SK-N-SH treated with all-trans-retinoic acid at 6 μM for 48 hours (cell line): ENCODE measurements around the gene RBM4.

Source experiments
- ATAC-seq: fragments of 200-7000 bp; cut with Tn5 transposase; 3 replicates; pipeline ENCODE4 v1.9.1; 2020; ENCODE audit warnings: mild to moderate bottlenecking, moderate library complexity
- ARNTL ChIP-seq: fragments of 450-650 bp; formaldehyde crosslinking; IDR thresholded peaks from 2 replicates; pipeline ENCODE4 v1.5.0; 2020; ENCODE audit warnings: low read depth, mild to moderate bottlenecking, moderate library complexity, borderline replicate concordance
- BACH2 ChIP-seq: fragments of 250-450 bp; sonication (Bioruptor Pico); IDR thresholded peaks from 2 replicates; pipeline ENCODE4 v1.9.0; 2021; ENCODE audit warnings: mild to moderate bottlenecking, borderline replicate concordance
- CREB5 ChIP-seq: fragments of 250-450 bp; sonication (Bioruptor Pico); IDR thresholded peaks from 2 replicates; pipeline ENCODE4 v1.5.1; 2020; ENCODE audit warnings: low read depth, mild to moderate bottlenecking, moderate library complexity
- CSDC2 ChIP-seq: fragments of 250-450 bp; sonication (Bioruptor Pico); IDR thresholded peaks from 2 replicates; pipeline ENCODE4 v1.5.0; 2020; ENCODE audit warnings: mild to moderate bottlenecking, moderate library complexity
- CSRNP3 ChIP-seq: fragments of 250-450 bp; sonication (Bioruptor Pico); IDR thresholded peaks from 2 replicates; pipeline ENCODE4 v1.5.1; 2021; ENCODE audit warnings: mild to moderate bottlenecking, moderate library complexity
- ESRRG ChIP-seq: fragments of 250-450 bp; sonication (Bioruptor Pico); IDR thresholded peaks from 2 replicates; pipeline ENCODE4 v1.6.1; 2021; ENCODE audit warnings: mild to moderate bottlenecking
- GLIS3 ChIP-seq: fragments of 250-450 bp; sonication (Bioruptor Pico); IDR thresholded peaks from 2 replicates; pipeline ENCODE4 v1.5.0; 2020; ENCODE audit warnings: mild to moderate bottlenecking, moderate library complexity
- ISL1 ChIP-seq: fragments of 250-450 bp; sonication (Bioruptor Pico); IDR thresholded peaks from 2 replicates; pipeline ENCODE4 v2.1.2; 2022; ENCODE audit warnings: mild to moderate bottlenecking, moderate library complexity
- PATZ1 ChIP-seq: fragments of 250-450 bp; sonication (Bioruptor Pico); IDR thresholded peaks from 2 replicates; pipeline ENCODE4 v1.8.0; 2020; ENCODE audit warnings: mild to moderate bottlenecking, moderate library complexity, borderline replicate concordance
- POU6F1 ChIP-seq: fragments of 250-450 bp; sonication (Bioruptor Pico); IDR thresholded peaks from 2 replicates; pipeline ENCODE4 v1.8.0; 2021; ENCODE audit warnings: low read depth, mild to moderate bottlenecking, moderate library complexity, borderline replicate concordance
- PPARA ChIP-seq: fragments of 250-450 bp; sonication (Bioruptor Pico); IDR thresholded peaks from 2 replicates; pipeline ENCODE4 v1.5.0; 2020; ENCODE audit warnings: mild to moderate bottlenecking, borderline replicate concordance
- TCF4 ChIP-seq: fragments of 250-450 bp; sonication (Bioruptor Pico); IDR thresholded peaks from 2 replicates; pipeline ENCODE4 v1.8.0; 2021; ENCODE audit warnings: mild to moderate bottlenecking, moderate library complexity, borderline replicate concordance
- TOX ChIP-seq: fragments of 250-450 bp; sonication (Bioruptor Pico); IDR thresholded peaks from 2 replicates; pipeline ENCODE4 v1.8.0; 2021; ENCODE audit warnings: mild to moderate bottlenecking, moderate library complexity, borderline replicate concordance
- TSHZ2 ChIP-seq: fragments of 250-450 bp; sonication (Bioruptor Pico); IDR thresholded peaks from 2 replicates; pipeline ENCODE4 v1.5.0; 2020; ENCODE audit warnings: mild to moderate bottlenecking, moderate library complexity
- ZC3H10 ChIP-seq: fragments of 250-450 bp; sonication (Bioruptor Pico); IDR thresholded peaks from 2 replicates; pipeline ENCODE4 v1.5.1; 2021; ENCODE audit warnings: mild to moderate bottlenecking, moderate library complexity
- ZFP3 ChIP-seq: fragments of 250-450 bp; sonication (Bioruptor Pico); IDR thresholded peaks from 2 replicates; pipeline ENCODE4 v1.5.0; 2020; ENCODE audit warnings: mild to moderate bottlenecking, moderate library complexity
- ZFP30 ChIP-seq: fragments of 450-650 bp; formaldehyde crosslinking; IDR thresholded peaks from 2 replicates; pipeline ENCODE4 v1.5.0; 2022; ENCODE audit warnings: mild to moderate bottlenecking, moderate library complexity
- ZNF565 ChIP-seq: fragments of 450-650 bp; formaldehyde crosslinking; conservative IDR thresholded peaks from 2 replicates; pipeline ENCODE4 v1.5.0; 2020; ENCODE audit warnings: low read depth, mild to moderate bottlenecking, moderate library complexity
- ZNF70 ChIP-seq: fragments of 450-650 bp; formaldehyde crosslinking; IDR thresholded peaks from 2 replicates; pipeline ENCODE4 v1.5.0; 2020; ENCODE audit warnings: mild to moderate bottlenecking, moderate library complexity
- ZNF8 ChIP-seq: fragments of 450-650 bp; formaldehyde crosslinking; IDR thresholded peaks from 2 replicates; pipeline ENCODE4 v1.5.0; 2020; ENCODE audit warnings: mild to moderate bottlenecking, moderate library complexity

RBM4 gene

GRCh38 chr11:66653123-66653522, 14.6 kb downstream of the RBM4 start:
- no peak for ATAC-seq
- TF ChIP-seq BACH2 (no peak), GLIS3 (CRISPR knock-in tag) (no peak), ISL1 (CRISPR knock-in tag) (no peak), TSHZ2 (no peak), ZNF565 (CRISPR knock-in tag) (no peak), CSDC2 (CRISPR knock-in tag) (no peak), TOX (no peak), ZC3H10 (no peak), PPARA (CRISPR knock-in tag) (no peak), ESRRG (CRISPR knock-in tag) (no peak), POU6F1 (CRISPR knock-in tag) (no peak), ZFP3 (no peak)

GRCh38 chr11:66659763-66660162, 21.3 kb downstream of the RBM4 start:
- TF ChIP-seq ZFP30 (CRISPR knock-in tag) (no peak), CREB5 (CRISPR knock-in tag) (no peak), ZNF70 (CRISPR knock-in tag) (no peak), POU6F1 (CRISPR knock-in tag) (no peak), CSDC2 (CRISPR knock-in tag) (no peak), ZNF8 (CRISPR knock-in tag) (no peak), ZC3H10 (no peak), PATZ1 (CRISPR knock-in tag) (no peak), TOX (no peak), ZNF565 (CRISPR knock-in tag) (no peak), CSRNP3 (no peak), TCF4 (CRISPR knock-in tag) (no peak), ZFP3 (no peak), ISL1 (CRISPR knock-in tag) (no peak), PPARA (CRISPR knock-in tag) (no peak), ARNTL (CRISPR knock-in tag) (no peak), BACH2 (no peak), ESRRG (CRISPR knock-in tag) (no peak)
- no peak for ATAC-seq
